Endothelial cell of umbilical vein (primary cell): Measurements from ENCODE around the gene SS18. TPM values are rescaled to one million over a fixed set of nuclear protein-coding genes. Genes with fewer than 3 reads are reported as not detected.

Source experiments
- BruUV-seq: library from RNA; stranded (reverse); fragments of 400-500 nt; replicated peaks from 2 replicates; lab custom pipeline; 2021; lab: Mats Ljungman, UMichigan
- CTCF ChIA-PET: fragments of 300-600, 350-600 bp; sonication (Branson Sonifier 250); formaldehyde crosslinking; loops from one replicate; lab custom pipeline; 2021; ENCODE audit warnings: antibody characterized with exemption, inconsistent platforms; lab: Charles Lee
- POLR2A ChIA-PET: fragments of 300-600, 350-600 bp; sonication (Branson Sonifier 250); formaldehyde crosslinking; loops from one replicate; lab custom pipeline; 2021; ENCODE audit warnings: antibody characterized with exemption, inconsistent platforms; lab: Charles Lee
- DNase-seq: peaks from one replicate; pipeline ENCODE4 v3.0.0-alpha.2; 2011; ENCODE audit warnings: low read depth, low spot score
- FAIRE-seq: peaks from 2 replicates; lab custom pipeline; 2011; peaks lifted over from hg19 to GRCh38; lab: Jason Lieb, UNC
- H2AFZ ChIP-seq: 2 replicates; pipeline ENCODE4 v1.6.0; 2012; ENCODE audit warnings: low read depth, low read length, control low read depth, inconsistent platforms
- H3K27ac ChIP-seq: 2 replicates; pipeline ENCODE4 v1.5.1; 2011; ENCODE audit warnings: low read depth, mild to moderate bottlenecking, control low read depth, low read length, moderate library complexity; ENCODE audit not compliant: insufficient read depth
- H3K27me3 ChIP-seq, 2 experiments: 2 replicates each; pipeline versions ENCODE4 v1.6.0 to v1.6.1; 2011; ENCODE audit warnings: low read length in 2 of 2, mixed read lengths in 1 of 2; ENCODE audit not compliant: control insufficient read depth in 2 of 2, insufficient read depth in 2 of 2
- H3K36me3 ChIP-seq, 2 experiments: 2 replicates in 1 of 2; 3 replicates in 1 of 2; pipeline ENCODE4 v1.5.1; 2011; ENCODE audit warnings: low read length in 2 of 2, mild to moderate bottlenecking in 1 of 2, moderate library complexity in 1 of 2; ENCODE audit not compliant: control insufficient read depth in 2 of 2, insufficient read depth in 2 of 2; ENCODE audit errors: extremely low read depth in 1 of 2
- H3K4me1 ChIP-seq: 3 replicates; pipeline ENCODE4 v1.5.1; 2011; ENCODE audit warnings: mild to moderate bottlenecking, low read length; ENCODE audit not compliant: control insufficient read depth, insufficient read depth; ENCODE audit errors: extremely low read depth
- H3K4me2 ChIP-seq: 2 replicates; pipeline ENCODE4 v1.6.1; 2011; ENCODE audit warnings: low read length, control low read depth, mixed read lengths; ENCODE audit not compliant: insufficient read depth
- H3K4me3 ChIP-seq, 3 experiments: fragments of 200-600 bp in 1 of 3; sonication (generic), shearing (Covaris generic) in 1 of 3; replicated peaks in 1 of 3; 2 replicates each; pipeline ENCODE4 v1.5.1; 2011 to 2016; ENCODE audit warnings: control low read depth in 3 of 3, low read length in 3 of 3, mild to moderate bottlenecking in 2 of 3, inconsistent platforms in 1 of 3, low read depth in 1 of 3, moderate library complexity in 1 of 3; ENCODE audit not compliant: insufficient read depth in 1 of 3
- H3K79me2 ChIP-seq: 2 replicates; pipeline ENCODE4 v1.6.0; 2012; ENCODE audit warnings: low read length, inconsistent platforms; ENCODE audit not compliant: control insufficient read depth, insufficient read depth
- H3K9ac ChIP-seq: replicated peaks from 2 replicates; pipeline ENCODE3; 2011; ENCODE audit warnings: low read length, control low read depth; ENCODE audit not compliant: insufficient read depth; ENCODE audit errors: extremely low read depth
- H3K9me1 ChIP-seq: replicated peaks from 3 replicates; pipeline ENCODE4 v1.6.0; 2011; ENCODE audit warnings: mild to moderate bottlenecking, low read length; ENCODE audit not compliant: control insufficient read depth, insufficient read depth; ENCODE audit errors: extremely low read depth
- H3K9me3 ChIP-seq: replicated peaks from 2 replicates; pipeline ENCODE4 v1.5.1; 2012; ENCODE audit warnings: low read length, inconsistent platforms; ENCODE audit not compliant: control insufficient read depth, insufficient read depth
- H4K20me1 ChIP-seq: replicated peaks from 2 replicates; pipeline ENCODE3; 2011; ENCODE audit warnings: mild to moderate bottlenecking, low read length; ENCODE audit not compliant: control insufficient read depth, insufficient read depth; ENCODE audit errors: extremely low read depth
- CTCF ChIP-seq, 2 donors: IDR thresholded peaks; 1 replicate in 1 of 2; 2 replicates in 1 of 2; pipeline ENCODE4 v1.5.1; 2011; ENCODE audit warnings: low read length in 2 of 2, mild to moderate bottlenecking in 2 of 2, moderate library complexity in 2 of 2, control low read depth in 1 of 2, inconsistent platforms in 1 of 2, low read depth in 1 of 2; ENCODE audit not compliant: insufficient read depth in 1 of 2; ENCODE audit errors: extremely low read depth in 1 of 2
- EZH2 ChIP-seq: IDR thresholded peaks from 2 replicates; pipeline ENCODE4 v1.6.1; 2012; ENCODE audit warnings: borderline replicate concordance, low read depth, mild to moderate bottlenecking, moderate library complexity, low read length, inconsistent platforms; ENCODE audit not compliant: severe bottlenecking
- FOS ChIP-seq: IDR thresholded peaks from 2 replicates; pipeline ENCODE4 v1.6.1; 2011; ENCODE audit warnings: mild to moderate bottlenecking, low read length, moderate library complexity, borderline replicate concordance; ENCODE audit not compliant: insufficient read depth
- GATA2 ChIP-seq: IDR thresholded peaks from 2 replicates; pipeline ENCODE4 v1.7.0; 2011; ENCODE audit warnings: low read depth, mild to moderate bottlenecking, moderate library complexity, mixed read lengths, low read length; ENCODE audit not compliant: insufficient read length, insufficient read depth
- JUN ChIP-seq: IDR thresholded peaks from 2 replicates; pipeline ENCODE4 v1.6.1; 2011; ENCODE audit warnings: borderline replicate concordance, low read depth; ENCODE audit not compliant: insufficient read length, insufficient read depth
- MYC ChIP-seq: IDR thresholded peaks from one replicate; pipeline ENCODE4 v1.6.1; 2011; ENCODE audit warnings: mild to moderate bottlenecking, low read depth, low read length
- POLR2A ChIP-seq: IDR thresholded peaks from 2 replicates; pipeline ENCODE4 v1.6.1; 2012; ENCODE audit warnings: low read depth, mild to moderate bottlenecking, control low read depth, low read length
- POLR2AphosphoS5 ChIP-seq: IDR thresholded peaks from 2 replicates; pipeline ENCODE4 v1.6.1; 2012; ENCODE audit warnings: low read depth, mild to moderate bottlenecking, control low read depth, low read length, moderate library complexity; ENCODE audit not compliant: insufficient read depth
- dilution Hi-C: fragments of 300-500 bp; cut with MboI; formaldehyde crosslinking; loops from one replicate; pipeline ENCODE4 v1.15.0; 2019; ENCODE audit warnings: low sequenced_read_pairs; ENCODE audit not compliant: extremely low pct_ligation_motif_present
- intact Hi-C: fragments of 100-400 bp; cut with micrococcal nuclease; formaldehyde crosslinking; loops from one replicate; pipeline ENCODE4 v1.10.0; 2022
- polyA plus RNA-seq, 4 experiments: library from polyadenylated mRNA; depleted of rRNA in 3 of 4; stranded (reverse) in 3 of 4; unstranded in 1 of 4; fragments of >200 nt; gene quantifications; 2 replicates each; pipeline versions ENCODE4 v1.2.1 to v1.2.3, GENCODE V29; 2011 to 2012; ENCODE audit warnings: missing spikeins in 1 of 4
- total RNA-seq: library from RNA; stranded (reverse); gene quantifications from 2 replicates; pipeline ENCODE4 v1.2.3, GENCODE V29; 2021
- TF ChIP-seq, protein P1 (sequence below): IDR thresholded peaks from 2 replicates; pipeline ENCODE4 v1.6.1; 2011; ENCODE audit not compliant: insufficient read depth, insufficient read length

Gene SS18
- total and polyA plus RNA-seq, 2 donors (not counting 3 experiments of a cell fraction or from before 2014, with no cell fraction given): 68.4 to 204 TPM

DNA sequence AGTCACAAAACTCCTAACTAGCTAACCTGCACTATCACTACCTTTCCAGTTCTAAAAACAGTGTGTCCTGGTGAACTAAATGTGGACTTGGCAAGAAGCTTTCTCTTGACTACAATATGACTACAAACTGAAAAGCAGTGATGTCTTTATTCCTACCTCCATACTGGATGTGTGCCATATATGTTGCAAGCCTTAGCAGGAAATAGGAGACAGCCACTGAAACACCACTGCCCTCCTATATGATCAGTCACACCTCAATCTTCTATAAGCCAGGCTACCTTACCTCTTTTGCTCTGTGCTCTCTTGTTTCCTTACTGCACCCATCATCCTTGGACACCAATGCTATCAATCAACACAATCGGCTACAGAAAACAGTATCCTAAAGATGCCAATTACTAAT lies 34.1 kb downstream of the SS18 start:
- no peak overlapping the region for H3K4me3 ChIP-seq
- TF ChIP-seq POLR2A (no peak), EZH2 (no peak), MYC (no peak), FOS (no peak), POLR2AphosphoS5 (no peak), JUN (no peak), CTCF (IDR thresholded peaks at IDR 0.05; ENCODE audit: extremely low read depth in 1 of 2, insufficient read depth in 1 of 2, low read depth in 1 of 2, low read length in 2 of 2) (no peak), GATA2 (no peak)
- TF ChIP-seq, protein P1, sequence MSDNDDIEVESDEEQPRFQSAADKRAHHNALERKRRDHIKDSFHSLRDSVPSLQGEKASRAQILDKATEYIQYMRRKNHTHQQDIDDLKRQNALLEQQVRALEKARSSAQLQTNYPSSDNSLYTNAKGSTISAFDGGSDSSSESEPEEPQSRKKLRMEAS: no peak
- FAIRE-seq (no peak), DNase-seq (no peak)
- no peak overlapping the region for H3K27ac ChIP-seq
- no peak overlapping the region for H3K9ac ChIP-seq
- H3K79me2 ChIP-seq: peaks cover 28% of the 10 kb centered on the region
- H3K36me3 ChIP-seq: peaks cover 3 to 11% of the 10 kb centered on the region in 2 experiments
- H2AFZ ChIP-seq: no peak overlapping the region
- no peak overlapping the region for H3K4me2 ChIP-seq
- BruUV-seq: no TSS peak
- dilution Hi-C loops: no loop called here
- H3K27me3 ChIP-seq: no peaks in the 10 kb centered on the region
- intact Hi-C loops: no loop called here
- CTCF ChIA-PET: interaction anchor here (0.6 to 1.1 kb wide), 2 partner anchors 16 to 33 kb away, joined by 3 read pairs; no protein-coding TSS in a partner anchor
- no peaks in the 10 kb centered on the region for H3K9me3 ChIP-seq
- no peaks in the 10 kb centered on the region for H4K20me1 ChIP-seq
- H3K9me1 ChIP-seq: no peaks in the 10 kb centered on the region
- POLR2A ChIA-PET: no interaction called here
- no peaks in the 10 kb centered on the region for H3K4me1 ChIP-seq
